Parathyroid adenoma (tissue), 2 donors: ENCODE data around the gene BHLHE40.
"Not testable (repeated sequence)": the region's sequence is repeated elsewhere in the genome, so short reads cannot be mapped to it uniquely, and the experiment has no call there.

Experiments
- H2AFZ ChIP-seq: fragments of 300-600 bp; sonication (generic); one replicate; pipeline ENCODE4 v1.7.0; 2017; ENCODE audit warnings: antibody characterized with exemption, mild to moderate bottlenecking
- H3K27ac ChIP-seq: fragments of 300-600 bp; sonication (generic); one replicate; pipeline ENCODE4 v1.7.0; 2017
- H3K27me3 ChIP-seq: fragments of 300-600 bp; sonication (generic); one replicate; pipeline ENCODE4 v1.7.0; 2017; ENCODE audit warnings: low read length; ENCODE audit not compliant: control insufficient read depth, insufficient read depth
- H3K36me3 ChIP-seq: fragments of 300-600 bp; sonication (generic); one replicate; pipeline ENCODE4 v1.7.0; 2017; ENCODE audit warnings: low read length; ENCODE audit not compliant: control insufficient read depth, insufficient read depth
- H3K4me1 ChIP-seq: fragments of 300-600 bp; sonication (generic); one replicate; pipeline ENCODE4 v1.7.0; 2017; ENCODE audit warnings: control low read depth
- H3K4me2 ChIP-seq: fragments of 300-600 bp; sonication (generic); one replicate; pipeline ENCODE4 v1.7.0; 2017; ENCODE audit warnings: low read length
- H3K4me3 ChIP-seq: fragments of 300-600 bp; sonication (generic); one replicate; pipeline ENCODE4 v1.7.0; 2017; ENCODE audit warnings: low read depth, low read length
- H3K79me2 ChIP-seq: fragments of 300-600 bp; sonication (generic); one replicate; pipeline ENCODE4 v1.7.0; 2017; ENCODE audit warnings: control low read depth
- H3K9ac ChIP-seq: fragments of 300-600 bp; sonication (generic); one replicate; pipeline ENCODE4 v1.7.0; 2017; ENCODE audit warnings: mild to moderate bottlenecking
- H3K9me3 ChIP-seq: fragments of 300-600 bp; sonication (generic); one replicate; pipeline ENCODE4 v1.7.0; 2017; ENCODE audit warnings: low read length; ENCODE audit not compliant: control insufficient read depth
- CTCF ChIP-seq: fragments of 300-600 bp; sonication (generic); IDR thresholded peaks from one replicate; pipeline ENCODE4 v1.7.0; 2017; ENCODE audit warnings: antibody characterized with exemption, mild to moderate bottlenecking
- donor health status: primary hyperparathyroidism.

The BHLHE40 gene

GRCh38 chr3:4956738-4957137 is 22.5 kb upstream of the BHLHE40 start:
- no peak overlapping the region for H3K4me3 ChIP-seq
- no peak overlapping the region for H3K9ac ChIP-seq
- H3K4me2 ChIP-seq: no peak overlapping the region
- H3K4me1 ChIP-seq: peaks cover 10% of the 10 kb centered on the region
- H3K79me2 ChIP-seq: no peaks in the 10 kb centered on the region
- H3K36me3 ChIP-seq: no peaks in the 10 kb centered on the region
- H3K27me3 ChIP-seq: no peaks in the 10 kb centered on the region
- H2AFZ ChIP-seq: peak overlapping the region; percentile 20
- TF ChIP-seq CTCF: no peak
- no peak overlapping the region for H3K27ac ChIP-seq
- H3K9me3 ChIP-seq: no peaks in the 10 kb centered on the region

GRCh38 chr3:4957978-4958377 is 21.3 kb upstream of the BHLHE40 start:
- Histone ChIP-seq H2AFZ (no peak overlapping the region), H3K4me1 (peaks cover 7% of the 10 kb centered on the region), H3K9me3 (no peaks in the 10 kb centered on the region), H3K27me3 (no peaks in the 10 kb centered on the region), H3K4me2 (no peak overlapping the region), H3K79me2 (no peaks in the 10 kb centered on the region), H3K36me3 (no peaks in the 10 kb centered on the region), H3K9ac (no peak overlapping the region), H3K27ac (no peak overlapping the region), H3K4me3 (no peak overlapping the region)
- TF ChIP-seq CTCF: no peak

GRCh38 chr3:4959180-4959579 is 20.1 kb upstream of the BHLHE40 start:
- H3K36me3 ChIP-seq: no peaks in the 10 kb centered on the region
- H3K4me1 ChIP-seq: peaks cover 2% of the 10 kb centered on the region
- no peak for TF ChIP-seq CTCF
- no peaks in the 10 kb centered on the region for H3K79me2 ChIP-seq
- H3K9ac ChIP-seq: no peak overlapping the region
- no peak overlapping the region for H2AFZ ChIP-seq
- H3K4me3 ChIP-seq: no peak overlapping the region
- no peak overlapping the region for H3K27ac ChIP-seq
- H3K4me2 ChIP-seq: no peak overlapping the region
- no peaks in the 10 kb centered on the region for H3K9me3 ChIP-seq
- no peaks in the 10 kb centered on the region for H3K27me3 ChIP-seq

- not testable (repeated sequence) for H2AFZ ChIP-seq, H3K36me3 ChIP-seq, H3K27ac ChIP-seq, H3K9ac ChIP-seq, H3K27me3 ChIP-seq, H3K4me1 ChIP-seq, H3K79me2 ChIP-seq, H3K4me2 ChIP-seq, H3K9me3 ChIP-seq, H3K4me3 ChIP-seq
Measured at GRCh38 chr3:4961865-4962264, 17.4 kb upstream of the BHLHE40 start.

GRCh38 chr3:4963669-4964570 is 15.3 kb upstream of the BHLHE40 start:
- H3K79me2 ChIP-seq: no peaks in the 10 kb centered on the region
- H3K36me3 ChIP-seq: no peaks in the 10 kb centered on the region
- H2AFZ ChIP-seq: no peak overlapping the region
- H3K4me3 ChIP-seq: no peak overlapping the region
- H3K4me2 ChIP-seq: no peak overlapping the region
- no peak for TF ChIP-seq CTCF
- H3K4me1 ChIP-seq: no peaks in the 10 kb centered on the region
- H3K9ac ChIP-seq: no peak overlapping the region
- H3K9me3 ChIP-seq: no peaks in the 10 kb centered on the region
- no peak overlapping the region for H3K27ac ChIP-seq
- no peaks in the 10 kb centered on the region for H3K27me3 ChIP-seq

GRCh38 chr3:4966006-4966405 is 13.2 kb upstream of the BHLHE40 start:
- not testable (repeated sequence) for H3K4me1 ChIP-seq, H3K27ac ChIP-seq, H3K36me3 ChIP-seq, H3K9ac ChIP-seq, H2AFZ ChIP-seq, H3K4me3 ChIP-seq, H3K79me2 ChIP-seq, H3K9me3 ChIP-seq, H3K4me2 ChIP-seq, H3K27me3 ChIP-seq

GRCh38 chr3:4967683-4968082 is 11.6 kb upstream of the BHLHE40 start:
- not testable (repeated sequence) for H3K79me2 ChIP-seq, H3K4me2 ChIP-seq, H3K9me3 ChIP-seq, H3K36me3 ChIP-seq, H3K27me3 ChIP-seq, H3K4me1 ChIP-seq, H3K27ac ChIP-seq, H3K9ac ChIP-seq, H2AFZ ChIP-seq, H3K4me3 ChIP-seq

- H3K4me3 ChIP-seq, H3K4me2 ChIP-seq, H3K9me3 ChIP-seq, H3K27me3 ChIP-seq, H3K9ac ChIP-seq, H3K27ac ChIP-seq, H3K79me2 ChIP-seq, H2AFZ ChIP-seq, H3K36me3 ChIP-seq: not testable (repeated sequence)
- peaks cover 17% of the 10 kb centered on the region for H3K4me1 ChIP-seq
Measured at GRCh38 chr3:4971437-4971836, 7.8 kb upstream of the BHLHE40 start.
